ENCODE measurements around the gene TBC1D4.
"Not testable (repeated sequence)": the region's sequence is repeated elsewhere in the genome, so short reads cannot be mapped to it uniquely, and the experiment has no call there.

The TBC1D4 gene

DNA sequence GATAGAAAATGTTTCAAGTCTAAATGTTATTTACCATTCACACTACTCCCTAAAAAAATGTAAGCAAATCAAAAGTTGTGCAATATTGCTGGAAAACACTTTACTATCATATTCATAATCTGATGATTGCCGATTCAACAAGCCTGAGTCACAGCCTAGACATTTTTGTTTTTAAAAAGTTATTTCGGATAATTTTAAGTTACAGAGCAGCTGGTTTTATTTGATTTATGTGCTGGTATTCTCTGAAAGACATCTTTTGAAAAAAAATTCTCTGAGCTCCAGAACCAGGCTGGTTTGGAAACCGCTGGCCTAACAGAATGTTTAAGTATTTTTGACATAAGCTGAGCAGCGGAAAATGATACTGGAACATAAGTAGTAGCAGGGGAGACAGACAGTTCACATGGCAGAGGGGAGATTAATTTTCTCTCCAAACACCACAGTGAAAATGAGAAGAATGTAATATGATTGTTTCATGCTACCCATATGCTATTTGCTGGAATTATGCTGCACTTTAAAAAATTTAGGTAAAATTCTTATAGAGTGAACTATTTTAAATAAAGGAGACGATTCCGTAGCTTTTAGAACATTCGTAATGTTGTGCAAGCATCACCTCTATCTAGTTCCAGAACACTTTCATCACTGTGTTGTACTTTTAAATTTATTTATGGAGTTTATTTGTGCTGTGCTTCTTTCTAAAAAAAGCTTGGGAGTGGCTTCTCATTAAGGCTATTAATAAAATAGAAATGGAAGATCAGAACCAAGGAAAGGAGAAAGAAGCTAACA is 36.1 kb downstream of the TBC1D4 start:
- no peak for DNase-seq (ENCODE audit: low read depth)

DNA sequence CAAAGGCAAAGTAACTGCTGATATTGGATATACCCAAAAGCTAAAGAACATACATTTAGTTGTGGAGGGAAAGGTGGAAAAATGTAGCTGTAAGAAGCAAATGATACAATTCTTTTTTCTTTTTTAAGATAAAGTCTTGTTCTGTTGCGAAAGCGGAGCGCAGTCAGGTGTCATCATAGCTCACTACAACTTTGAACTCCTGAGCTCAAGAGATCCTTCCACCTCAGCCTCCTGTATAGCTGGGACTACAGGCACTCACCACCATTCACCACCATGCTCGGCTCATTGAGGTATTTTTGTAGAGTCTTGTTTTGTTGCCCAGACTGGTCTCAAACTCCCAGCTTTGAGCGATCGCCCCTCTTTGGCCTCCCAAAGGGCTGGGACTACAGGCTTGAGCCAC is 38.0 kb downstream of the TBC1D4 start:
- no peak for DNase-seq (ENCODE audit: low read depth)

DNA sequence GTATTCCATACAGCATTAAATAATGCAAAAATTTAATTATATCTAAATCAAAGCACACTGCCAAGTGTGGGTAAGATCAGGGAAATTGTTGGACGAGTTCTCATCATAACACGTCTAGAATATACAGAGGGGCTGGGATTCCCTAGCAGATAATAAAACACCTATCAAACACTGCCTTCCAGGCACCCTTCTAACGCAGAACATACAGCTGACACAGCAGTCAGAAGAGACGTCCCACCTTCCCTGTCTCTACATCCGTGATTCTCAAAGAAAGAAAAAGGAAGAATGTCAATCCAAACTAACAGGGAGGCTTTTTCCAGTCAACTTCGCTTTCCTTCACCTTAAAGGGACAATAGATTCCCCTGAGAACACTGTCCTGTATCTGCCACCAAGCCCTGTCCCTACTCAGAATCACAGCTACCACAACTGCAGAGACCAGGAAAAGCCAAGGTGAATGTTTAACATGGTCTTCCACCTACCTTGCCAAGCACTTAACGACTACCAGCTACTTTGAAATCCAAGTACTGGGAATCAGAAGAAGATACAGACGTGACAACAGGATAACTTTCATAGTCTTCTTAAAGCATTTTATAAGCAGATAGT is 38.5 kb downstream of the TBC1D4 start:
- no peak for DNase-seq (ENCODE audit: low read depth)

- no peak for DNase-seq (ENCODE audit: low read depth)
Measured at GRCh38 chr13:75442736-75443234, 39.2 kb downstream of the TBC1D4 start.

GRCh38 chr13:75440100-75440499 is 41.9 kb downstream of the TBC1D4 start:
- no peak for DNase-seq (ENCODE audit: low read depth)

- no peak for DNase-seq (ENCODE audit: low read depth)
Measured at GRCh38 chr13:75437582-75438318, 44.2 kb downstream of the TBC1D4 start.

DNA sequence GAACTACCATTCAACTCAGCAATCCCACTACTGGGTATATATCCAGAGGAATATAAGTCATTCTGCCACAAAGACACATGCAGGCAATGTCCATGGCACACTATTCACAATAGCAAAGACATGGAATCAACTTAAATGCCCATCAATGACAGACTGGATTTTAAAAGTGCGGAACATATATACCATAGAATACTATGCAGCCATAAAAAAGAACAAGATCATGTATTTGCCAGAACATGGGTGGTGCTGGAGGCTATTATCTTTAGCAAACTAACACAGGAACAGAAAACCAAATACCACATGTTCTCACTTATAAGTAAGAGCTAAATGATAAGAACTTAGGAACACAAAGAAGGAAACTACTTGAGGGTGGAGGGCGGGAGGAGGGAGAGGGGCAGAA is 47.8 kb downstream of the TBC1D4 start:
- not testable (repeated sequence) for DNase-seq (ENCODE audit: low read depth)

DNA sequence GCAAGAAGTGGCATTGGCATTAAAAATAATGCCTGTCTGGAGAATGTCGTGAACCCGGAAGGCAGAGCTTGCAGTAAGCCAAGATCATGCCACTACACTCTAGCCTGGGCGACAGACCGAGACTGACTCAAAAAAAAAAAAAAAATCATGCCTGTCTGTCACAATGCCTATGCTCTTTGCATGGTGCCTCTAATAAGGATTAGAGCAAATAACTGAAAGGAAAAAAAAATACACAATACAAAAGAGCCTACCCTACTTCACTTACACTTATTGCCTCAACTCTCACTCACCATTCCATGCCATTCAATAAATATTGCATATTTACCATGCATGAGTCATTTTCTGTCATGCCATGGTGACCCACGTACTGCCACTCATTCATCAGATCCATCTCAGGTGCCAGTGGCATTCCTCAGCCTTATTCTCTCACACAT is 49.1 kb downstream of the TBC1D4 start:
- DNase-seq (ENCODE audit: low read depth), result no peak

DNA sequence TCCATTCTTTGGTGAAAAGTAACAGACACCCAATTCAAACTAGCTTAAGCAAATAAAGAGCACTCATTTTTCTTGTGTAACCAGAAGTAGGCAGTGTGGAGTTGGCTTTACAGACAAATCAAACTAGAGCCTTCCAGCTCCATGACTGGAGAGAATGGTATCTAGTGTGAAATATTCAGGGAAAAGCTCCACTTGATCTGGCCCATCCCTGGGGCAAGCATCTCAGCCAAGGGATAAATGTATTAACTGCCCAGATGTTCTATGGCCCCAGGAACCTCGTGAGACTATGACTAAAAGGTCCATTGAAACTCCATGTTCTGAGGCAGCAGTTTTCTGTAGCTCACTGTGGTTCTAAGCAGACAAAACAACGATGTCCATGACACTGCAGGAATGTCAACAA is 49.9 kb downstream of the TBC1D4 start:
- DNase-seq (ENCODE audit: low read depth), result no peak

GRCh38 chr13:75430436-75431209 is 51.3 kb downstream of the TBC1D4 start:
- DNase-seq (ENCODE audit: low read depth), result no peak

DNA sequence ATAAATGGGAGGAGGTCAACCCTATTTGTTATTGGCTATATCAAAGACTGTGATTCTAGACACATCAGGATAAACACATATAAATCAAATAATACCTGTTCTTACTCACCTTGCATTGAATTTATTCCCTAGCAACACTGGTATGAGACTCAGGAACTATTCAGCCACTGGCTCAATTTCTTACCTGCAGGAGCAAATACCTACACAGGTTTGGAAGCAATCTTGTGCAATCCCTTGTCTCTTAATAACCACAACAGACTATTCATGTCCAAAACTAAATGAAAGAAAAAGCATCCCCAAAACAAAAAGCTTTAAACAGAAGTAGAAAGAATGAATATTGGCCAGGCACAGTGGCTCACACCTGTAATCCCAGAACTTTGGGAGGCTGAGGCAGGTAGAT is 55.5 kb downstream of the TBC1D4 start:
- no peak for DNase-seq (ENCODE audit: low read depth)

- DNase-seq (ENCODE audit: low read depth), result no peak
Measured at GRCh38 chr13:75425216-75426009, 56.6 kb downstream of the TBC1D4 start.

DNA sequence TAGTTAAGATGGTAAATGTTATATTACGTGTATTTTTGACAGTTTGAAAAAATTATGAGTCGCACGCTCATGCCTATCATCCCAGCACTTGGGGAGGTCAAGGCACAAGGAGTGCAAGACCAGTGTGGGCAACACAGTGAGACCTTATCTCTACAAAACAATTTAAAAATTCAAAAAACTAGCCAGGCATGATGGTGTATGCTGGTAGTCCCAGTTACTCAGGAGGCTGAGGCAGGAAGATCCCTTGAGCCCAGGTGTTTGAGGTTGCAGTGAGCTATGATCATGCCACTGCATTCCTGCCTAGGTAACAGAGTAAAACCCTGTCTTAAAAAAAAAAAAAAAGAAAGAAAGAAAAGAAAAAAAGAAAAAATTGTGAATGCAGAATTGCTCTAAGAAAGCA is 58.0 kb downstream of the TBC1D4 start:
- no peak for DNase-seq (ENCODE audit: low read depth)

- DNase-seq (ENCODE audit: low read depth), result no peak
Measured at GRCh38 chr13:75422028-75422427, 59.9 kb downstream of the TBC1D4 start.

DNA sequence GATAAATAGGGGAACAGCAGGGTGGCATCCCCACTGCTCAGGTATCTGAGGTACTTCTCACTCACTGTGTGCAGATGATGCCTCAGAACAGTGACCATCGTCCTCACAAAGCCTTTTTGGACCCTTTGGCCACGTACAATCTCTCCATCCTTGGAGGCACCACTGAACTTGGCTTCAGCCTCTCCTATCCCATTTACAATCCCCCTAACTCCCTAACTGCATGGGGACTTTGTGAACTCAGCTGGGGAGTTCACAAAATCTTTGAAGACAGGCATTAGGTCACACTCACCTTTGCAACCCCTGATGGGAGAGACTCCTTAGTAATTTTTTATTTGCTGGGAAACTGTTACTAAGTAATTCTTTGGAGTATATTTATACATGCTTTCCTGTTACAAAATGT is 60.8 kb downstream of the TBC1D4 start:
- DNase-seq (ENCODE audit: low read depth), result no peak

DNA sequence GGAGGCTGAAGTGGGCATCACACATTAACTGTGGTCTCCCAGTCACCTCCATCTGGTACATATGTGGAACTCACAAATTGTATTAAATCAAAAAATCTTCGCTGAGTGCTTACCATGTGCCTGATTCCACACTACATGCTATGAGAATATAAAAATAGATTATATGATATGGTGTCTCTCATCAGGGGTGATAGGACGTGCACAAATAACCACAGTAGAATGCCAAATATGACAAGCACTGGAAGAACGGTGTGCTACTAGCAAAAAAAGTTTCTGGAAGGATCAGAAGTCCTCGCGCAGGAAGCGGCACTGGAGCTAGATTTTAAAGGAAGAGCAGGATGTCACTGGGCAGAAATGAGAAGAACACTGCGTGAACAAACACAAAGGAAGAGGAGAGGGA is 62.3 kb downstream of the TBC1D4 start:
- DNase-seq (ENCODE audit: low read depth), result no peak

DNA sequence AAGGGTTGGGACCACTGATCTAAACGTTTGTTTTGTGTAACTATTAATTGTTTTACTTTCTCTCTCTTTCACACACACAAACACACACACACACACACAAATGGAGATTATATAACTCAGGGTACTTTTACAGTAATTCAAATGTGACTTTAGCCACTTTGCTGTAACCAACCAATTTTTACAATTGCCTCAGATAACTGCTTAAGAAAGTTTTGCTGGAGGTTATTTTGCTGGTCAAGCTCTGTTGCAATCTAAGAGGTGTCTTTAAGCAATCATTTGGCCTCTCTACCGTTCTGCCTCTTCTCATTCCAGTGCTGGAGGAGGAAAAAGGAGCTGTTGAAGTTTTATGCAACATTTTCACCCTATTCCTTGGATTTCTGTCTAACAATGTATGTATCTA is 63.0 kb downstream of the TBC1D4 start:
- no peak for DNase-seq (ENCODE audit: low read depth)

- no peak for DNase-seq (ENCODE audit: low read depth)
Measured at GRCh38 chr13:75418186-75418843, 63.7 kb downstream of the TBC1D4 start.

DNA sequence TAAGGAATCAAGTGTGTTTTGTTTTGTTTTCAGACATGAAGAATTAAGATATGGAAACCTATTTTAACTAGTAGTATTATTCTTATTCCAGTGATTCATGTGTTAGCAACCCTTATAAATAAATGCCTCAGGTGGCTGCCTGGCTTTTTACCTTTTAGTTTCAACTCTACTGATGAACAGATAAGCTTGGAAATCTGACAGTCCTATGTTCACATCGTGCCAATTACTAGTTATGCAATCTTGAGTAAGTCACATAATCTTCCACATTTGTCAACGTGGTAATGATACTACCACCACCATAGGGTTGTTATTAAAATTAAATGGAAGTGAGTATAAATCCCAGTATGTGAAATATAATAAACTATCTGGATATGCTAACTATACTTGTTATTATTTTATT is 64.3 kb downstream of the TBC1D4 start:
- DNase-seq (ENCODE audit: low read depth), result no peak

DNA sequence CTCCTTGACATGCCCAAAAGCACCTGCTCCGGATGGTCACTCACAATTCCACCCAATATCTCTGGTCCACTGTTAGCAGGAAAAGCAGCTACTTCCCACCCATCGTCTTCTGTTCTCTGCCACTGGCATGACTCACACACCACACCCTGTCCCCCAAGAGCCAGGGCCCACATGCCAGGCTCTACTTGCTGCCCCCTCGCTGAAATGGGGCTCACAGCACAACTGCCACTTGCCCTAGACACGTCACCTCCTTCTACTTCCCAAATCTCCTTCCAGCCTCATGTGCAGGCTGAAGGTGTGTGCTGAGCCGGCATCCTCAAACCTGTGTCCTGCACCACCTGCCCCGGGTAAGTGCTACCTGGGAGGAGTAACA is 65.0 kb downstream of the TBC1D4 start:
- no peak for DNase-seq (ENCODE audit: low read depth)

Measured in GM04504 (cell line).